Measurements from ENCODE around the gene KRT31.
"Not testable (repeated sequence)": the region's sequence is repeated elsewhere in the genome, so short reads cannot be mapped to it uniquely, and the experiment has no call there.

Gene KRT31

DNA sequence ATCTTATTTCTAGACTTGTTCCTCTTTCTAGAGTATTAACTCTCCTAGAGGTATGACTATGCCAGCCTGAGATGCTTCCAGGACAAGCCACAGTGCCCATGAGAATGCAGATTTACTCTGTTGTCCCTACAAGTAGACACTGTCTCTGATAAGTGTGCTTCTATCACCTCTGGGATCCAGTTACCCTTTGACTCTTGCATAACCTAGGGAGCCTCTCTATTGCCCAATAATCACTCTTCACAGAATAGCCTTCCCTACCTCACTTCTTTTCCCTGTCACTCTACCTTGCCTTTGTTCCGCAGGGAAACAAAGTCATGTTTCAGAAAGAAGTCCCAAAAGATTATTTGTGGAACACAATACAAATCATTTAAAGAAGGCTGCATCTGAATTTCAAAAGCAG, 13.7 kb downstream of the KRT31 start:
- DNase-seq, result no peak

- DNase-seq, result no peak
These were observed 15.0 kb downstream of the KRT31 start for GRCh38 chr17:41382394-41382793.

DNA sequence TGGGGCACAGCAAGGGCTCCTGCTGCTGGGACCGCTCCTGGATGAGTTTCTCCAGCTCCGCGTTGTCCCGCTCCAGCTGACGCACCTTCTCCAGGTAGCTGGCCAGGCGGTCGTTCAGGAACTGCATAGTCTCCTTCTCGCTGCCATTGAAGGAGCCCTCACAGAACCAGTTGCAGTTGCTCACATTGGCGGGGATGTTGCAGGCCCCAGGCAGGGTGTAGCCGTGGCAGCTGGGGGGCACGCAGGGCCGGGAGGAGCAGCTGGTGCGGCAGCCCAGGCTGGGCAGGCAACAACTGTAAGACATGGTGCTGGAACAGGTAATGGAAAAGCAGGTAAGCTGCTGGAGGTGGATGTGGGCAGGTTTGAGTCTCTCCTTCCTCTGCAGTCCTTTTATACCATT, 15.5 kb downstream of the KRT31 start, which contains the start of gene KRT34:
Gene KRT34, minus strand, starts transcription at position 364 of the 400 bp plus-strand sequence. Its CDS starts 60 bp downstream, at position 304.
- not testable (repeated sequence) for DNase-seq

DNA sequence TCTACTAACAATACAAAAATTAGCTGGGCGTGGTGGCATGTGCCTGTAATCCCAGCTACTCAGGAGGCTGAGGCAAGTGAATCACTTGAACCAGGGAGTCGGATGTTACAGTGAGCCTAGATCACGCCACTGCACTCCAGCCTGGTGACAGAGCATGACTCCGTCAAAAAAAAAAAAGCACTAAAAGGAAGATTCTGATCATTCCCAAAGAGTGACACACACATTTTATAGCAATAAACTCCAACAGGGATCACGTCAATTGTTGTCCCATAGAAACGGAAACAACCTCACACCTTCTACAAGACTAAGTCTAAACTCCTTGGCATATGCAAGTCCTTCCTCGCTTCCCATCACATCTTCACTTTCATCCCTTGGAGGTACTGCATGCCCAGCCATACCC, 17.3 kb downstream of the KRT31 start:
- not testable (repeated sequence) for DNase-seq

GRCh38 chr17:41377546-41377945, 19.9 kb downstream of the KRT31 start:
- no peak for DNase-seq

DNA sequence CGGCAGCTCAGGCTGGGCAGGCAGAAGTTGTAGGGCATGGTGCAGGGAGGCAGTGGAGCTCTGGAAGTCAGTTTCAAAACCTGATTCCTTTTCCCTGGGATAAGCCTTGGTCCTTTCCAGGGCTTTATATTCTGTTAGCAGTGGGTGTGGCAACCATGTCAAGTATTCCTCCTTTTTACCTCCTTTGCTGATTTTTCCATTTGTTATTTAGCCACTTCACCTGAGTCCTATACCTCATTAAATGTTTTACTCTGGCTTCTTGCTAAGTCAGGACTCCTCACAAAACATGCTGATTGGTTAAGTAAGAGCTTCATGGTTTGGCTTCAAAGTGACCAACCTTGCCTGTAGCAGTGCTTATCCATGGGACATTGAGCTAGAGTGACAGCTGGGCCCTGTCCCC, 27.7 kb downstream of the KRT31 start, which contains the start of gene KRT33B:
Gene KRT33B, minus strand, starts transcription at position 101 of the 400 bp plus-strand sequence. Its CDS starts 63 bp downstream, at position 38.
- no peak for DNase-seq

- DNase-seq, result no peak
These were observed 28.4 kb downstream of the KRT31 start for GRCh38 chr17:41369023-41369422.

GRCh38 chr17:41367426-41368075, 29.9 kb downstream of the KRT31 start:
- DNase-seq, result no peak

- DNase-seq, result no peak
These were observed 31.3 kb downstream of the KRT31 start for GRCh38 chr17:41366070-41366469.

DNA sequence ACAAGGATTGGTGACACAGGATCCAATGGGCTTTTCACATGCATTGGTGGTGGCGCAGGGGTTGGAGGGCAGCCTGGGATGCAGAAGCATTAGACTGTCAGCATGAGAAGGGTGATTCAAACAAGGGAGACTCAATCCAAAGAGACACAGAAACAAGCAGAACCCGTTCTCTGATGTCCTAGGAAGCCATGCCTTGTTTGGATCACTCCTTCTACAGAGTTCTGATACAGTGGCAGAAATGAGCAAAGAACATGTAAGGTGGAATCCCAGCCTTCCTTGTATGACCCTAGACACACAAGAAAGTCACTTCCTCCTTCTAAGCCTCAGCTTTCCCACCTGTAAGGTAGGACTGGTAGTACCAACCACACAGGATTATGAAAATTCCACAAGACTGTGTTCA, 33.5 kb downstream of the KRT31 start:
- no peak for DNase-seq

- DNase-seq, result no peak
These were observed 37.0 kb downstream of the KRT31 start for GRCh38 chr17:41360296-41360995.

- DNase-seq, result peak; percentile 24
These were observed 42.9 kb downstream of the KRT31 start for GRCh38 chr17:41354536-41354935.

DNA sequence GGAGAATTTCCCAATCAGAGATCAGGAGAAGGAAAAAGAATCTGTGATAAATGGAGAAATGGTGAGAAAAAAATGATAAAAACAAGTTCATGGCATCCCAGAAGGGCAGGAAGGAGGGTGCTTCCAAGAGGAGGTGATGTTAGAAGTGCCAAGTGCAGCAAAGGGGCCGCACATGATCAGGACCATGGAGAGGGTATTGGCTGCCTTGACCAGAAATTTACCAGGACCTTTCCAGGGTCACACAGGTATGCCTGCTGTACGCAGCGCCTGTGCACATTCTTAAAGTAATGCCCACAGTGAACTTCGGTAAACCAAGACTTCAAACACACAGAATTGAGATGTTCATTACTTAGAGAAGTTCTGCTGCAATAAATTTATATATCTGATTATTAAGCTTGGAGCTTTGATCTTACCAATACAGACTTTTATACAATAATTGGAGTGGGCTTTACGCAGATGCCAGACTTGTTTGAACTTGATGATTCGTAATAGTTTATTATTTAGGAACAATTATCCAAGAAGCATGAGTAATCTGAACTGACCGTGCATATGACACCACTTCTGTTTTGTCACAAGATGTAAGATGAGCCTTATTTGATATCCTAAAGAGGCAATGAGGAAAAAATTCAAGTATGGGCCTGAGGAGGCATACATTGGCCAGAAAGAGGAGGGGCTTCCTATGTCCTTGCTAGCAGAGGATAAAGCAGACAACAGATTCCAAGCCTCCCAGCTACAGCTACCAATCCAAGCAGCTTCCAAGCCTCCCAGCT, 44.6 kb downstream of the KRT31 start:
- DNase-seq, result no peak

DNA sequence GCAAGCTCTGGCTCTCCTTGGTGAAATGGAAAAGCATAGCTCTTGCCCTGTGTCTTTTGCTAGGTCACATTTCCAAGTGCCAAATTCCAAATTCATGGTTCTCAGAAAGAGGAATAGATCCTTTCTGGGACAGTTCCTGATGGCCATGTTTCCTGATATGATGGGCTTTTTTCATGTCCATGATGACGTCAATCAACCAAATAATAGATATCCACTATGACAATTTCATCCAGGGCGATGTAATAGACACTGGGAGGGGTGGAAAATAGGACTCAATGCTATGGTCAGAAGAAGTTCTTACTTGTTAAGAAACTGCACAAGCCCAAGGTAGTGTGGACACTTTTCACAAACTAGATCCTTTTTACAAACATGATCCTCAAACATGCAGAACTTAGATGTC, 46.2 kb downstream of the KRT31 start:
- DNase-seq, result no peak

GRCh38 chr17:41350381-41350878, 47.0 kb downstream of the KRT31 start, which contains the start of gene KRT33A:
KRT33A (minus strand) TSS chr17:41350828; CDS start chr17:41350767, 61 bp downstream.
- DNase-seq, result not testable (repeated sequence)

DNA sequence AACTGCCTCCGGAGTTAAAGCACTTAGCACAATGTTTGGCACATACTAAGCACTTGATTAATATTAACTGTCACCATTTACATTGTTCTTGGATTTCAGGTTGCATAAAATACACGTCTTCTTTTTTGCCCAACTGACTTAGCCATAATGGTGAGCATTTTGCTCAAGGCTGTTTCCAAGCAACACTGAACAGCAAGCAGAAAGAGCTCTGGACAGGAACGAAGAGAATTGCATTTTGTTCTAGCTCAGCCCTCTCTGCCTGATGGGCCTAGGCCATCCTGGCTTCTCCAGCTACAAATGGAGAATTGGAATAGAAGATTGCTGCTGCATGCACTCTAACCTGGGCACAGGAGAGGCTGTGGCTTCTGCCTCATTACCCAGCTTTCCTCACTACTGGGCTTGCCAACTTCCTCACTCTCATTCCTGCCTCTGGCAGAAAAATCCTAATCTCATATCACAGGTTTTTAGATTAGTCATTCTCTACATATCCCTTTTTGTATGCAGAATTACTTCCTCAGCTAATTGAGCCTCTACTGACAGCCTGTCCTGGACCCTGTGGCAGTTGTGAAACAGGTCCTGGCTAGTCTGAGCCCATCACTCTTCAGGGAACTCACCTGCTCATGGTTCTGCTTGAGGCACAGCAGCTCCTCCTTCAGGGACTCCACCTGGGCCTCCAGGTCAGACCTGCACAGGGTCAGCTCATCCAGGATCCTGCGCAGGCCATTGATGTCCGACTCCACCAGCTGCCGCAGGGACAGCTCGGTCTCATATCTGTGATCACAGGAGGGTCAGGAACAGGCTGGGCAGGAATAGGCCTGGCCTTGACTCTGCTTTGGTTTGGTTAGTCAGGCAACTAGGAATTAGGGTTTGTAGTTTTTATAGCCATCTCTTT, 49.3 kb downstream of the KRT31 start:
- no peak for DNase-seq

DNA sequence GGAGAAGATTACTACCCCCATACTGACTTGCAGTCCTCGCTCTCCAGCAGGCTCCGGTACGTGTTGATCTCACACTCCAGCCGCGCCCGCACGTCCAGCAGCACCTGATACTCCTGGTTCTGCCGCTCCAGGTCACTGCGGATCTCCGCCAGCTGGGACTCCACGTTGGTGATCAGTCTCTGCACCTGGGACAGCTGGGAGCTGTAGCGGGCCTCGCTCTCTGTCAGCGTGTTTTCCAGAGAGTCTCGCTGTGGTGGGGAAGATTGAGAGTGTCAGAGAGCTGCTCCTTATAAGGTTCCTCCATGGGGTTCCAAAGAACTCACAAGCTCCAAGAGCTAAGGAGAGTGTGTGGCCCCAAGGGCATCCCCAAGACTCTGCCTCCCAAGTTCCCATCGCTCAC, 51.0 kb downstream of the KRT31 start:
- DNase-seq, result not testable (repeated sequence)

DNA sequence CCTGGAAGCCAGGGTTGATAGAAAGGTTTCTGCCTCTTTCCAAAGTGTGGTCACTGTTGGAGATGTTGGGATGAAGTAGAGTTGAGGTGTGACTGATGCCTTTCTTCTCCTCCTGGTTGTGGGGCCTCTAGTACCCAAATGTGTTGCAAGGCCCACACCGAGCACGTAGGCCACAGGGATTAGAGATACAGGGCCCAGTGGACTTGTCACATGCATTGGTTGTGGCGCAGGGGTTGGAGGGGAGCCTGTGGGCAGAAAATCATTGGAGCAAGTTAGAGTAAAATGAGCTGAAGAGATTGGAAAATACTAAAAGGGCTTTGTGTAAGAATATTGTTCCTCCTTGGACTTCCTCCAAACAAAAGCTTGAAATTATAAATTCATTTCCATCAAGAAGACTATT, 51.4 kb downstream of the KRT31 start:
- no peak for DNase-seq
